Measurements from ENCODE around the gene ERC2.
"Not testable (repeated sequence)": the region's sequence is repeated elsewhere in the genome, so short reads cannot be mapped to it uniquely, and the experiment has no call there.

ERC2 gene

GRCh38 chr3:56022619-56023018 lies 445.6 kb downstream of the ERC2 start:
- TF ChIP-seq CTCF (IDR thresholded peaks at IDR 0.05; ENCODE audit: low read depth, low read length, missing control alignments), result no peak
- no peak overlapping the region for H3K4me3 ChIP-seq (replicated peaks; ENCODE audit: low read depth, low read length)
- DNase-seq (ENCODE audit: extremely low read depth, low read depth), result no peak

GRCh38 chr3:56019490-56020146 lies 448.6 kb downstream of the ERC2 start:
- no peak overlapping the region for H3K4me3 ChIP-seq (replicated peaks; ENCODE audit: low read depth, low read length)
- no peak for DNase-seq (ENCODE audit: extremely low read depth, low read depth)
- TF ChIP-seq CTCF (IDR thresholded peaks at IDR 0.05; ENCODE audit: low read depth, low read length, missing control alignments), result no peak

GRCh38 chr3:56015374-56015773 lies 452.9 kb downstream of the ERC2 start:
- not testable (repeated sequence) for H3K4me3 ChIP-seq (replicated peaks; ENCODE audit: low read depth, low read length); DNase-seq (ENCODE audit: extremely low read depth, low read depth)

GRCh38 chr3:56012721-56013120 lies 455.5 kb downstream of the ERC2 start:
- no peak for DNase-seq (ENCODE audit: extremely low read depth, low read depth)
- TF ChIP-seq CTCF (IDR thresholded peaks at IDR 0.05; ENCODE audit: low read depth, low read length, missing control alignments), result no peak
- no peak overlapping the region for H3K4me3 ChIP-seq (replicated peaks; ENCODE audit: low read depth, low read length)

GRCh38 chr3:56005196-56005805 lies 463.0 kb downstream of the ERC2 start:
- no peak for DNase-seq (ENCODE audit: extremely low read depth, low read depth)
- TF ChIP-seq CTCF (IDR thresholded peaks at IDR 0.05; ENCODE audit: low read depth, low read length, missing control alignments), result no peak
- H3K4me3 ChIP-seq (replicated peaks; ENCODE audit: low read depth, low read length), result no peak overlapping the region

GRCh38 chr3:56003129-56003528 lies 465.1 kb downstream of the ERC2 start:
- no peak overlapping the region for H3K4me3 ChIP-seq (replicated peaks; ENCODE audit: low read depth, low read length)
- no peak for DNase-seq (ENCODE audit: extremely low read depth, low read depth)
- TF ChIP-seq CTCF (IDR thresholded peaks at IDR 0.05; ENCODE audit: low read depth, low read length, missing control alignments), result no peak

GRCh38 chr3:56001991-56002390 lies 466.3 kb downstream of the ERC2 start:
- no peak for DNase-seq (ENCODE audit: extremely low read depth, low read depth)
- no peak for TF ChIP-seq CTCF (IDR thresholded peaks at IDR 0.05; ENCODE audit: low read depth, low read length, missing control alignments)
- H3K4me3 ChIP-seq (replicated peaks; ENCODE audit: low read depth, low read length), result no peak overlapping the region
